K562 (cell line): ENCODE results near the gene OPCML.

ENCODE experiments used
- ARID1B ChIP-seq: fragments of 450-650 bp; IDR thresholded peaks from 2 replicates; pipeline ENCODE4 v1.6.1; 2016; ENCODE audit warnings: antibody characterized with exemption, mild to moderate bottlenecking, inconsistent platforms
- BDP1 ChIP-seq: IDR thresholded peaks from 3 replicates; pipeline ENCODE4 v1.6.1; 2011; ENCODE audit not compliant: insufficient read length, insufficient read depth
- CBX3 ChIP-seq, 2 experiments: IDR thresholded peaks; 1 replicate in 1 of 2; 2 replicates in 1 of 2; pipeline ENCODE4 v1.6.1; 2012; ENCODE audit warnings: inconsistent platforms in 2 of 2, low read length in 2 of 2, borderline replicate concordance in 1 of 2, control low read depth in 1 of 2
- CHD4 ChIP-seq: fragments of 200-600 bp; sonication (generic); IDR thresholded peaks from 3 replicates; pipeline ENCODE4 v1.6.1; 2012; ENCODE audit warnings: low read depth, mild to moderate bottlenecking, mixed read lengths, low read length, inconsistent platforms; ENCODE audit not compliant: insufficient read depth, insufficient replicate concordance, poor library complexity, severe bottlenecking
- FOXJ2 ChIP-seq: fragments of 200-800 bp; sonication (Bioruptor generic); IDR thresholded peaks from 2 replicates; pipeline ENCODE4 v1.6.1; 2016; ENCODE audit warnings: missing genetic modification characterization, missing compliant biosample characterization
- POLR2A ChIP-seq: fragments of 450-650 bp; conservative IDR thresholded peaks from 2 replicates; pipeline ENCODE4 v1.6.1; 2016
- SMC3 ChIP-seq: conservative IDR thresholded peaks from 2 replicates; pipeline ENCODE4 v1.6.1; 2011; ENCODE audit warnings: low read depth, low read length, improper control_type of control experiment; ENCODE audit not compliant: insufficient read depth
- SRSF3 ChIP-seq: fragments of 200-400 bp; formaldehyde crosslinking; IDR thresholded peaks from 2 replicates; pipeline ENCODE4 v1.6.1; 2016; ENCODE audit warnings: mild to moderate bottlenecking, low read length, moderate library complexity; ENCODE audit not compliant: insufficient read depth
- ZBTB49 ChIP-seq: sonication (generic); formaldehyde crosslinking; IDR thresholded peaks from 2 replicates; pipeline ENCODE4 v1.8.0; 2022; ENCODE audit warnings: missing genetic modification reagents, mild to moderate bottlenecking, borderline replicate concordance
- ZNF184 ChIP-seq: sonication (generic); formaldehyde crosslinking; IDR thresholded peaks from 2 replicates; pipeline ENCODE4 v1.5.0; 2020; ENCODE audit warnings: missing genetic modification reagents
- ZNF644 ChIP-seq: fragments of 200-800 bp; sonication (Bioruptor generic); IDR thresholded peaks from 2 replicates; pipeline ENCODE4 v1.6.1; 2016; ENCODE audit warnings: low read depth, missing genetic modification characterization, missing compliant biosample characterization
- TF ChIP-seq, protein P1 (sequence below): fragments of 150-350 bp; conservative IDR thresholded peaks from 2 replicates; pipeline ENCODE4 v1.6.1; 2014; ENCODE audit warnings: low read length
- TF ChIP-seq, protein P2 (sequence below), 3 experiments: IDR thresholded peaks in 2 of 3; conservative IDR thresholded peaks in 1 of 3; 2 replicates each; pipeline ENCODE4 v1.5.1; 2011 to 2012; ENCODE audit warnings: low read length in 3 of 3, mild to moderate bottlenecking in 3 of 3, control low read depth in 2 of 3, improper control_type of control experiment in 1 of 3, inconsistent platforms in 1 of 3, low read depth in 1 of 3, mixed read lengths in 1 of 3, moderate library complexity in 1 of 3; ENCODE audit not compliant: insufficient read depth in 2 of 3

DNA sequence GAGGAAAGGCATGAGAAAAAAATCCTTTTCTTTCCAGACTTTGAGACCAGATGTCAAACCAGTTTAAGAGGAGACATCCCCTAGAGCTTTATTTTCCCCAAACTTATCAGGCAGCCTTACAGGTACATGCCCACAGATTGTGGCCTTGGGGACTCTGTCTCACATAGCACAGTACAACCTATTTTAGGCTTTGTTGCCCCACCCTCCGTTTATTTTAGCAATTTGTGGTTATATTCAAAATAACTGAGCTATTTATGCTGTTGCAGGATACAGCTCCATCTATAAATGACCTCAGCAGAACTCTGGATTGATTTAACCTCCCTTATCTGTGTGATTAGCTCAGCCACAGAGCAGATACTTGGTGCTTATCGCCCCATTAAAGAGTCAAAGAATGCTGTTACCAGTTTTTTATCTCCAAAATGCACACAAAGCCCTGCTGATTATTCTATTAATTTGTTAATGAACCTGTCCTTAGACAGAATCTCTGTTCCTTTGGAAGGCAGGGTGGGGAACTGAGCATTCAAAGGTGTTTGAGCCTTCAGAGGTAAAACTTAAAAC, 525.2 kb downstream of the OPCML start:
- no peak for TF ChIP-seq SMC3
- no peak for TF ChIP-seq ZNF644
- no peak for TF ChIP-seq ARID1B
- no peak for TF ChIP-seq BDP1
- no peak for TF ChIP-seq ZNF184 (CRISPR knock-in tag)
- TF ChIP-seq, protein P1, sequence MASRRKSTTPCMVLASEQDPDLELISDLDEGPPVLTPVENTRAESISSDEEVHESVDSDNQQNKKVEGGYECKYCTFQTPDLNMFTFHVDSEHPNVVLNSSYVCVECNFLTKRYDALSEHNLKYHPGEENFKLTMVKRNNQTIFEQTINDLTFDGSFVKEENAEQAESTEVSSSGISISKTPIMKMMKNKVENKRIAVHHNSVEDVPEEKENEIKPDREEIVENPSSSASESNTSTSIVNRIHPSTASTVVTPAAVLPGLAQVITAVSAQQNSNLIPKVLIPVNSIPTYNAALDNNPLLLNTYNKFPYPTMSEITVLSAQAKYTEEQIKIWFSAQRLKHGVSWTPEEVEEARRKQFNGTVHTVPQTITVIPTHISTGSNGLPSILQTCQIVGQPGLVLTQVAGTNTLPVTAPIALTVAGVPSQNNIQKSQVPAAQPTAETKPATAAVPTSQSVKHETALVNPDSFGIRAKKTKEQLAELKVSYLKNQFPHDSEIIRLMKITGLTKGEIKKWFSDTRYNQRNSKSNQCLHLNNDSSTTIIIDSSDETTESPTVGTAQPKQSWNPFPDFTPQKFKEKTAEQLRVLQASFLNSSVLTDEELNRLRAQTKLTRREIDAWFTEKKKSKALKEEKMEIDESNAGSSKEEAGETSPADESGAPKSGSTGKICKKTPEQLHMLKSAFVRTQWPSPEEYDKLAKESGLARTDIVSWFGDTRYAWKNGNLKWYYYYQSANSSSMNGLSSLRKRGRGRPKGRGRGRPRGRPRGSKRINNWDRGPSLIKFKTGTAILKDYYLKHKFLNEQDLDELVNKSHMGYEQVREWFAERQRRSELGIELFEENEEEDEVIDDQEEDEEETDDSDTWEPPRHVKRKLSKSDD: no peak
- TF ChIP-seq POLR2A: no peak
- TF ChIP-seq CBX3 (IDR thresholded peaks at IDR 0.05; ENCODE audit: borderline replicate concordance in 1 of 2, low read length in 2 of 2): no peak
- TF ChIP-seq, protein P2, sequence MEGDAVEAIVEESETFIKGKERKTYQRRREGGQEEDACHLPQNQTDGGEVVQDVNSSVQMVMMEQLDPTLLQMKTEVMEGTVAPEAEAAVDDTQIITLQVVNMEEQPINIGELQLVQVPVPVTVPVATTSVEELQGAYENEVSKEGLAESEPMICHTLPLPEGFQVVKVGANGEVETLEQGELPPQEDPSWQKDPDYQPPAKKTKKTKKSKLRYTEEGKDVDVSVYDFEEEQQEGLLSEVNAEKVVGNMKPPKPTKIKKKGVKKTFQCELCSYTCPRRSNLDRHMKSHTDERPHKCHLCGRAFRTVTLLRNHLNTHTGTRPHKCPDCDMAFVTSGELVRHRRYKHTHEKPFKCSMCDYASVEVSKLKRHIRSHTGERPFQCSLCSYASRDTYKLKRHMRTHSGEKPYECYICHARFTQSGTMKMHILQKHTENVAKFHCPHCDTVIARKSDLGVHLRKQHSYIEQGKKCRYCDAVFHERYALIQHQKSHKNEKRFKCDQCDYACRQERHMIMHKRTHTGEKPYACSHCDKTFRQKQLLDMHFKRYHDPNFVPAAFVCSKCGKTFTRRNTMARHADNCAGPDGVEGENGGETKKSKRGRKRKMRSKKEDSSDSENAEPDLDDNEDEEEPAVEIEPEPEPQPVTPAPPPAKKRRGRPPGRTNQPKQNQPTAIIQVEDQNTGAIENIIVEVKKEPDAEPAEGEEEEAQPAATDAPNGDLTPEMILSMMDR (IDR thresholded peaks at IDR 0.05 in 2 of 3, conservative IDR thresholded peaks at IDR 0.05 in 1 of 3; ENCODE audit: insufficient read depth in 2 of 3, low read depth in 1 of 3, low read length in 3 of 3): no peak
- no peak for TF ChIP-seq ZBTB49 (CRISPR knock-in tag)
- no peak for TF ChIP-seq SRSF3
- TF ChIP-seq CHD4: no peak
- TF ChIP-seq FOXJ2 (tag): no peak
